Measurements from ENCODE around the gene SORCS2.

Gene SORCS2

DNA sequence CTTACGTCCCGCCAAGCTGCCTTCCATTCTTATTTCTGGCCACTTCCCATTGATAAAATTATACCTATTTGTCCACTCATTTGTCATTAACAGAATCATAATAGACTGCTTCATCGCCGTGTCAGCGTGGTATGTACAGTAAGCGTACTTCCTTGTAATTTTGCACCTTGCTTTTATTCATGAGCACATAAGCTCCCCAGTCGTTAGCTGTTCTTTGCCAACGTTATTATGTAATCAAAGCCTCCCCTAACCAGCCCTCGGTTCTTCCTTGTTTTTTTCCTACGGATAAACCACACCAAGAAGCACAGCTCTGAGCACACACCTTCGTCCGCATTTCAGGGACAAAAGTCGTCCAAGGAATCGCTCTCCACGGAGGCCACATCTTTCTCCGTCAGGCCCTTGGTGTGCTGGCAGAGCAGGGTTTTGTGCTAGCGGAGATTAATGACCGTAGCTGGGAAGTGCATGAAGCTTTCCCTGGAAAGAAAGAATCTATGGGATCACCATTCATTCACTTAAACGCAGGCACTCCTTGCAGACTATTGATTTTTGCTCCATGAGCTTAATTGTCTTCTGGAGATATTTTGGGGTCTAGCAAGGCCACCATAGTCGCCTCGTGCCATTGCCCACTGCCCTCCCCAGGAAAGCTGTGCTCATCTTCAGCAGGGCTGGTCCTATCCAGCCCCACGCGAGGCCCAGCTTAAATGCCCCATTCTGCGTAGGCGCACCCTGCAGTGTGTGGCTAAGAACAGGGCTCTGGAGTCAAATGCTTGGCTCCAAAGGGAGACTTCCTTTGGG, 443.3 kb downstream of the SORCS2 start:
- H3K9ac ChIP-seq (ENCODE audit: low read depth, low read length): no peak overlapping the region
- H3K27me3 ChIP-seq (ENCODE audit: control insufficient read depth, insufficient read depth, low read length): no peaks in the 10 kb centered on the region
- H3K27ac ChIP-seq (ENCODE audit: low read depth, low read length): no peak overlapping the region
- peaks cover 5% of the 10 kb centered on the region for H3K4me1 ChIP-seq (ENCODE audit: control insufficient read depth, insufficient read depth, low read length)
- H3K4me3 ChIP-seq (ENCODE audit: low read depth, low read length): no peak overlapping the region
- H3K9me3 ChIP-seq (ENCODE audit: control insufficient read depth, insufficient read depth, low read length): no peaks in the 10 kb centered on the region
- H3K36me3 ChIP-seq (ENCODE audit: control insufficient read depth, insufficient read depth, low read length): no peaks in the 10 kb centered on the region

DNA sequence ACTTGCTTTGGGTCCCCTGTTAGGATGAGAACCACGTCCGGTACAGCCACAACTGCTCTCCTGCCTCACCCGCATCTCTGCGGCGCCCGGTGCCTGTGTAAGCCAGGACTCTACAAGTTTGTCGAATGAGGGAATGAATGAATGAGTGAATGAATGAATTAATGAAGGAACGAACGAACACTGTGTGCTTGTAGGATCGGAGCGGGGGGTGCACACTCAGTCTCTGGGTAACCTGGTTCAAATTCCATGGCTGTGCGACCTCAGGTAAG, 443.8 kb downstream of the SORCS2 start:
- Histone ChIP-seq H3K27ac (ENCODE audit: low read depth, low read length) (no peak overlapping the region), H3K9ac (ENCODE audit: low read depth, low read length) (no peak overlapping the region), H3K4me1 (ENCODE audit: control insufficient read depth, insufficient read depth, low read length) (peaks cover 5% of the 10 kb centered on the region), H3K4me3 (ENCODE audit: low read depth, low read length) (no peak overlapping the region), H3K27me3 (ENCODE audit: control insufficient read depth, insufficient read depth, low read length) (no peaks in the 10 kb centered on the region), H3K9me3 (ENCODE audit: control insufficient read depth, insufficient read depth, low read length) (no peaks in the 10 kb centered on the region), H3K36me3 (ENCODE audit: control insufficient read depth, insufficient read depth, low read length) (no peaks in the 10 kb centered on the region)

DNA sequence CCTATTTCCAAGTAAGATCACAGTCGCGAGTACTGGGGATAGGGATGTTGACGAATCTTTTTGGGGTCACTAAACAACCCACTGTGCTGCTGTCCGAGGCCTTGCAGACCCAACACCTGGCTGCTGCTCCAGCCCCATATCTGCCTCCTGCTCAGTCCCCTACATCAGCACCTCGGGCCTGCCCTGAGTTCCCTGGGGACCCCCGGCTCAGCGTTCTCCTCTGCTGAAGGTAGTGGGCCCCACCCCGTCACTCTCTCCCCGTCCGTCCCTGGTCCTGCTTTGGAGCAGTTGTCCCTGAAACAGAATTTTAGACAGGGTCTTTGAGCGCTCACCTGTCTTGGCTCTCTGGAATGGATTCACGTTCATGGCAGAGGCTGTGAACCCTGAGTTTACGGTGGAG, 444.8 kb downstream of the SORCS2 start:
- H3K27me3 ChIP-seq (ENCODE audit: control insufficient read depth, insufficient read depth, low read length): no peaks in the 10 kb centered on the region
- H3K9ac ChIP-seq (ENCODE audit: low read depth, low read length): no peak overlapping the region
- H3K36me3 ChIP-seq (ENCODE audit: control insufficient read depth, insufficient read depth, low read length): no peaks in the 10 kb centered on the region
- H3K27ac ChIP-seq (ENCODE audit: low read depth, low read length): no peak overlapping the region
- no peak overlapping the region for H3K4me3 ChIP-seq (ENCODE audit: low read depth, low read length)
- no peaks in the 10 kb centered on the region for H3K9me3 ChIP-seq (ENCODE audit: control insufficient read depth, insufficient read depth, low read length)
- peaks cover 5% of the 10 kb centered on the region for H3K4me1 ChIP-seq (ENCODE audit: control insufficient read depth, insufficient read depth, low read length)

DNA sequence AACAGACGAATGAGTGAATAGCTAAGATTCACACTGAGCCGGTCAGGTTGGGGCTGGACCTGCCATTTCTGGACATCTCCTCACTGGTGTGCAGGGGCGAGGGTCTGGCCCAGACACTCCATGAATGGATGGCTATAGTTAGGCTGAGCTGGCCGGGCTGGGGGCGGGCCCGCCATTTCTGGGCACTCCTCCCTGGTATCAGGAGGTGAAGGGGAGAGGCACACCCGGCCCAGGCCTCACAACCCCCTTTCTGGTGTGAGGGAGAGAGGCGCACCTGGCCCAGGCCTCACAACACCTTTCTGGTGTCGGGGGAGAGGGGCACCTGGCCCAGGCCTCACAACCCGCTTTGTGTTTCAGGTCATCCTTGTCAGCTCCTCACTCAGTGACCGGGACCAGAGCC, 445.6 kb downstream of the SORCS2 start:
- H3K4me1 ChIP-seq (ENCODE audit: control insufficient read depth, insufficient read depth, low read length): peaks cover 4% of the 10 kb centered on the region
- H3K27ac ChIP-seq (ENCODE audit: low read depth, low read length): no peak overlapping the region
- H3K4me3 ChIP-seq (ENCODE audit: low read depth, low read length): no peak overlapping the region
- no peaks in the 10 kb centered on the region for H3K36me3 ChIP-seq (ENCODE audit: control insufficient read depth, insufficient read depth, low read length)
- H3K9me3 ChIP-seq (ENCODE audit: control insufficient read depth, insufficient read depth, low read length): no peaks in the 10 kb centered on the region
- H3K27me3 ChIP-seq (ENCODE audit: control insufficient read depth, insufficient read depth, low read length): no peaks in the 10 kb centered on the region
- H3K9ac ChIP-seq (ENCODE audit: low read depth, low read length): no peak overlapping the region

- H3K4me3 ChIP-seq (ENCODE audit: low read depth, low read length): no peak overlapping the region
- no peaks in the 10 kb centered on the region for H3K9me3 ChIP-seq (ENCODE audit: control insufficient read depth, insufficient read depth, low read length)
- H3K9ac ChIP-seq (ENCODE audit: low read depth, low read length): no peak overlapping the region
- H3K27me3 ChIP-seq (ENCODE audit: control insufficient read depth, insufficient read depth, low read length): no peaks in the 10 kb centered on the region
- H3K27ac ChIP-seq (ENCODE audit: low read depth, low read length): no peak overlapping the region
- H3K36me3 ChIP-seq (ENCODE audit: control insufficient read depth, insufficient read depth, low read length): no peaks in the 10 kb centered on the region
- no peaks in the 10 kb centered on the region for H3K4me1 ChIP-seq (ENCODE audit: control insufficient read depth, insufficient read depth, low read length)
Observed at GRCh38 chr4:7638489-7638888, 446.2 kb downstream of the SORCS2 start.

DNA sequence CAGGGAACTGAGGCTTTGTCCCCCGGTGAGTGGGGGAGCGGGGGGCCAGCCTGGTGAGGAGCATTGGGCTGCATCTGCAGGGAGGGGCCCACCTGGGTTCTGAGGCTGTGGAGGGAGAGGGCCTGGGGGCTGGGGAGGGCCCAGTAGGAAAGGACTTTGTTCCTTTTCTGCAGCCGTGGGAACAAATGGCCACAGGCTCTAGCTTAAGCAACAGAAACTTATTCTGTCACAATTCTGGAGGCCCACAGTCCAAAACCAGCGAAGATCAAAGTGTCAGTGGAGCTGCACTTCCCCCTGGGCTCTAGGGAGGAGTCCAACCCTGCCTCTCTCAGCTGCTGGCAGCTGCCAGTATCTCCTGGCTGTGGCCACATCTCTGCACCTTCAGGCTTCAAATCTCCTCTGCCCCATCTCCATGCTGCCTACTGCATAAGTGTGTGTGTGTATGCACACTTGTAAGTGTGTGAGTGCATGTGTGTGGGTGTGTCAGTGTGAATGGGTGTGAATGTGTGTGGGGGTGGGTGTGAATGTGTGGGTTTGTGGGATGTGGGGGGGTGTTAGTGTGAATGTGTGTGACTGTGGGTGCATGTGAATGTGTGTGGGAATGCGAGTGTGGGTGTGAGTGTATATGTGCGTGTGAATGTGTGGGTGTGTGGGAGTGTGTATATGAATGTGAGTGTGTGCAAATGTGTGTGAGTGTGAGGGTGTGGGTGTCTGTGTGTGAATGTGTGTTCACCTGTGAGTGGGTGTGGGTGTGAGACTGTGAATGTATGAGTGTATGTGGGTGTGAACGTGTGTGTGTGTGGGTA, 446.8 kb downstream of the SORCS2 start:
- Histone ChIP-seq H3K9ac (ENCODE audit: low read depth, low read length) (no peak overlapping the region), H3K9me3 (ENCODE audit: control insufficient read depth, insufficient read depth, low read length) (no peaks in the 10 kb centered on the region), H3K36me3 (ENCODE audit: control insufficient read depth, insufficient read depth, low read length) (no peaks in the 10 kb centered on the region), H3K27me3 (ENCODE audit: control insufficient read depth, insufficient read depth, low read length) (no peaks in the 10 kb centered on the region), H3K27ac (ENCODE audit: low read depth, low read length) (no peak overlapping the region), H3K4me1 (ENCODE audit: control insufficient read depth, insufficient read depth, low read length) (no peaks in the 10 kb centered on the region), H3K4me3 (ENCODE audit: low read depth, low read length) (no peak overlapping the region)

GRCh38 chr4:7640136-7640535, 447.8 kb downstream of the SORCS2 start:
- H3K36me3 ChIP-seq (ENCODE audit: control insufficient read depth, insufficient read depth, low read length): no peaks in the 10 kb centered on the region
- no peaks in the 10 kb centered on the region for H3K27me3 ChIP-seq (ENCODE audit: control insufficient read depth, insufficient read depth, low read length)
- no peaks in the 10 kb centered on the region for H3K4me1 ChIP-seq (ENCODE audit: control insufficient read depth, insufficient read depth, low read length)
- no peaks in the 10 kb centered on the region for H3K9me3 ChIP-seq (ENCODE audit: control insufficient read depth, insufficient read depth, low read length)
- no peak overlapping the region for H3K4me3 ChIP-seq (ENCODE audit: low read depth, low read length)
- no peak overlapping the region for H3K27ac ChIP-seq (ENCODE audit: low read depth, low read length)
- H3K9ac ChIP-seq (ENCODE audit: low read depth, low read length): no peak overlapping the region

- H3K27me3 ChIP-seq (ENCODE audit: control insufficient read depth, insufficient read depth, low read length): no peaks in the 10 kb centered on the region
- H3K27ac ChIP-seq (ENCODE audit: low read depth, low read length): no peak overlapping the region
- no peak overlapping the region for H3K9ac ChIP-seq (ENCODE audit: low read depth, low read length)
- H3K9me3 ChIP-seq (ENCODE audit: control insufficient read depth, insufficient read depth, low read length): no peaks in the 10 kb centered on the region
- no peaks in the 10 kb centered on the region for H3K36me3 ChIP-seq (ENCODE audit: control insufficient read depth, insufficient read depth, low read length)
- H3K4me3 ChIP-seq (ENCODE audit: low read depth, low read length): no peak overlapping the region
- H3K4me1 ChIP-seq (ENCODE audit: control insufficient read depth, insufficient read depth, low read length): no peaks in the 10 kb centered on the region
Observed at GRCh38 chr4:7641712-7642111, 449.4 kb downstream of the SORCS2 start.

DNA sequence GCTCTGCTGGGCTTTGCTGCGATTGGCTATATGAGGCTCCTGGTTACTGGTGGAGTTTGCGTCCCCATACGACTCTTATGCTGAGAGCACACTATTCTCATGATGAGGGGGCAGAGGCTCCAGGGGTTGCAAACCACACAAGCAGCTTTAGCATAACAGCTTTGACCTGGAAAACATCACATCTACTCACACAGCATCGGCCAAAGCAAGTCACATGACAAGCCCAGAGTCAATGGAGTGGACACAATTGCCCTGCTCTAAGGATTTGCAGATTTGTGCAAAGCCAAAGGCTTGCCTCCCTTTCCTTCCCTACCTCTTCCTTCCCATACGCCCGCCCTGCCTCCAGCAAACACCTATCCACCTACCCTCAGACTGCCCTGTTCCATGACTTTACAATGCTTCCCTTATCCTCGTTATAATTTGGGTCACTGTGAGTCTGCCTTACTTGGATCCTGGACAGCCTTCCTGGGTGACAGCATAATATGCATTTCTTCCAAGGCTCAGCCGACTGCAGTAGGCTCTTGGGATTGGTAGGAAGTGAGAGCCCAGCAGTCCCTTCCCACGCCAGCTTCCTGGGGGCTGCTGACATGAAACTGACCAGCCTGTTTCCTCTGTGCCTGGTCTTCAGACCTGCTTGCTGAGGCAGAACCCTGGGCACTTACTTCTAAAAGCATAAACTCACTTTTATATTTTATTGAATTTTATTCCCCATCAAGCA, 450.6 kb downstream of the SORCS2 start:
- no peak overlapping the region for H3K4me3 ChIP-seq (ENCODE audit: low read depth, low read length)
- no peak overlapping the region for H3K9ac ChIP-seq (ENCODE audit: low read depth, low read length)
- no peaks in the 10 kb centered on the region for H3K9me3 ChIP-seq (ENCODE audit: control insufficient read depth, insufficient read depth, low read length)
- no peaks in the 10 kb centered on the region for H3K27me3 ChIP-seq (ENCODE audit: control insufficient read depth, insufficient read depth, low read length)
- no peaks in the 10 kb centered on the region for H3K36me3 ChIP-seq (ENCODE audit: control insufficient read depth, insufficient read depth, low read length)
- H3K4me1 ChIP-seq (ENCODE audit: control insufficient read depth, insufficient read depth, low read length): no peaks in the 10 kb centered on the region
- H3K27ac ChIP-seq (ENCODE audit: low read depth, low read length): no peak overlapping the region

- H3K4me1 ChIP-seq (ENCODE audit: control insufficient read depth, insufficient read depth, low read length): no peaks in the 10 kb centered on the region
- H3K4me3 ChIP-seq (ENCODE audit: low read depth, low read length): no peak overlapping the region
- no peaks in the 10 kb centered on the region for H3K27me3 ChIP-seq (ENCODE audit: control insufficient read depth, insufficient read depth, low read length)
- no peak overlapping the region for H3K9ac ChIP-seq (ENCODE audit: low read depth, low read length)
- no peaks in the 10 kb centered on the region for H3K9me3 ChIP-seq (ENCODE audit: control insufficient read depth, insufficient read depth, low read length)
- H3K27ac ChIP-seq (ENCODE audit: low read depth, low read length): no peak overlapping the region
- H3K36me3 ChIP-seq (ENCODE audit: control insufficient read depth, insufficient read depth, low read length): no peaks in the 10 kb centered on the region
Observed at GRCh38 chr4:7645158-7645557, 452.8 kb downstream of the SORCS2 start.

- H3K9me3 ChIP-seq (ENCODE audit: control insufficient read depth, insufficient read depth, low read length): no peaks in the 10 kb centered on the region
- H3K4me3 ChIP-seq (ENCODE audit: low read depth, low read length): no peak overlapping the region
- H3K36me3 ChIP-seq (ENCODE audit: control insufficient read depth, insufficient read depth, low read length): no peaks in the 10 kb centered on the region
- H3K9ac ChIP-seq (ENCODE audit: low read depth, low read length): no peak overlapping the region
- peaks cover 3% of the 10 kb centered on the region; the same call in 1 of the 2 replicates for H3K4me1 ChIP-seq (ENCODE audit: control insufficient read depth, insufficient read depth, low read length)
- H3K27me3 ChIP-seq (ENCODE audit: control insufficient read depth, insufficient read depth, low read length): no peaks in the 10 kb centered on the region
- no peak overlapping the region for H3K27ac ChIP-seq (ENCODE audit: low read depth, low read length)
Observed at GRCh38 chr4:7645956-7646355, 453.6 kb downstream of the SORCS2 start.

Data from HUES48 (cell line).